HFFc6 (cell line): ENCODE data around the gene FSD1. TPM values are rescaled to one million over a fixed set of nuclear protein-coding genes. Genes with fewer than 3 reads are reported as not detected.

Experiments used
- DNase-seq: peaks from one replicate; pipeline ENCODE4 v3.0.0-alpha.2; 2018
- H3K27ac Mint-ChIP-seq: 2 replicates; pipeline ENCODE4 v1.8.0; 2020; ENCODE audit warnings: mild to moderate bottlenecking, mixed read lengths
- H3K27me3 Mint-ChIP-seq: 2 replicates; pipeline ENCODE4 v1.8.0; 2021; ENCODE audit warnings: mild to moderate bottlenecking, moderate library complexity, mixed read lengths; ENCODE audit not compliant: insufficient read depth
- H3K36me3 Mint-ChIP-seq: 2 replicates; pipeline ENCODE4 v1.8.0; 2021; ENCODE audit warnings: low read depth, mixed read lengths
- H3K4me1 Mint-ChIP-seq: 2 replicates; pipeline ENCODE4 v1.8.0; 2020; ENCODE audit warnings: low read depth, mixed read lengths
- H3K4me3 Mint-ChIP-seq: 2 replicates; pipeline ENCODE4 v1.8.0; 2020; ENCODE audit warnings: mild to moderate bottlenecking, moderate library complexity, mixed read lengths
- H3K9me3 Mint-ChIP-seq: 2 replicates; pipeline ENCODE4 v1.8.0; 2020; ENCODE audit warnings: mild to moderate bottlenecking, mixed read lengths
- CTCF ChIP-seq: fragments of 200-600 bp; sonication (generic); IDR thresholded peaks from 2 replicates; pipeline ENCODE4 v1.5.0; 2021; ENCODE audit warnings: antibody characterized with exemption, mild to moderate bottlenecking
- total RNA-seq, 6 experiments: library from RNA; stranded (reverse); fragmentation: NEBNext Ultra II Directional; extraction: Animal tissue kit (Norgen Biotek cat#: 25700); gene quantifications; 2 replicates in 1 of 6; 3 replicates in 5 of 6; pipeline ENCODE4 v1.2.3, GENCODE V29; 2021

The FSD1 gene
- total RNA-seq, 6 experiments from 2014 or later, result 9.2 to 15.2 (median 12.2) TPM

- no peak for DNase-seq
- H3K9me3 Mint-ChIP-seq, result peaks cover 4% of the 10 kb centered on the region; the same call in 1 of the 2 replicates
- peak overlapping the region; percentile 85 for H3K4me3 Mint-ChIP-seq
Observed at GRCh38 chr19:4337906-4338440, 33.6 kb downstream of the FSD1 start.

DNA sequence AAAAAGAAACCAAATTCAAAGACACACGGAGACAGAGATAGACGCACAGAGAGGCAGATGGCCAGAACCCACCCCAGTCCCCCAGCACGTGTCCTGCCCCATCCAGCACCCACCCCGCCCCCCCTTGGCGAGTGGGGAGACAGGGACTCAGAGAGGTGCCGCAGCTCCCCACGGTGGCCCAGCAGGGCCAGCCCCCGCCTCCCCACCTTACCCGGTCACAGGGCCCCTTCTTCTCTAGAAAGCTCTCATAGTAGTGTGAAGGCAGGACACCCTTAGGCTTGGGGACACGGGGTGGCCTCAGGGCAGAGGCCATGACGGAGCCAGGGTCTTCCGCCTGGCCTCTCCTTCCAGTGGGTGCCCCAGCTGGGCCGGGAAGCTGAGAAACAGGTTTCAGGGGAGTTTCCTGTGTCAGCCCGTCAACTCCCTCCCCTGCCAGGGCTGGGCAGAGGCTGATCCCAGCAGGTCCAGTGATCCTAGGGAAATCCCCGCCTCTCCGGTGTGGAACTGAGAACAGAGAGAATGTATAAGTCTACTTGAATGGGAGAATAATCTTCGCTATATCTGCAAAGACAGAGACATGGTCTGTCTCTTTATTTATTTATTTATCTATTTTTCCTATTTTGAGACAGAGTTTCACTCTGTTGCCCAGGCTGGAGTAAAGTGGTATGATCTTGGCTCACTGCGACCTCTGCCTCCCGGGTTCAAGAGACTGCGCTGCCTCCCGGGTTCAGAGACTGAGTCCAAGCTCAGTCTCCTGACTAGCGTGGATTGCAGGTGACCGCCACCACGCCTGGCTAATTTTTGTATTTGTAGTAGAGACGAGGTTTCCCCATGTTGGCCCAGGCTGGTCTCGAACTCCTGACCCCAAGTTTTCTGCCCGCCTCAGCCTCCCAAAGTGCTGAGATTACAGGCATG lies 34.3 kb downstream of the FSD1 start, which contains the start of gene STAP2:
Gene STAP2, minus strand, starts transcription at position 387 of the 915 bp plus-strand sequence. Its CDS starts 74 bp downstream, at position 313.
- TF ChIP-seq CTCF, result no peak
- peaks cover 4% of the 10 kb centered on the region for H3K27me3 Mint-ChIP-seq
- H3K9me3 Mint-ChIP-seq, result peaks cover 4% of the 10 kb centered on the region; the same call in 1 of the 2 replicates
- H3K27ac Mint-ChIP-seq, result peak within 1 kb of the TSS; percentile 67
- no peak for DNase-seq
- H3K36me3 Mint-ChIP-seq, result no peaks in the 10 kb centered on the region
- peaks cover 18% of the 10 kb centered on the region for H3K4me1 Mint-ChIP-seq
- peak within 1 kb of the TSS; percentile 85 for H3K4me3 Mint-ChIP-seq

More at GRCh38 chr19:4337906-4338440, 33.6 kb downstream of the FSD1 start:
- Mint-ChIP-seq H3K27me3 (peaks cover 4% of the 10 kb centered on the region), H3K4me1 (peaks cover 18% of the 10 kb centered on the region), H3K27ac (peak overlapping the region; percentile 67), H3K36me3 (no peaks in the 10 kb centered on the region)
- no peak for TF ChIP-seq CTCF

- Mint-ChIP-seq H3K36me3 (no peaks in the 10 kb centered on the region), H3K4me1 (peaks cover 18% of the 10 kb centered on the region), H3K27ac (peak overlapping the region; percentile 59), H3K4me3 (peak overlapping the region; percentile 93), H3K27me3 (peaks cover 2% of the 10 kb centered on the region), H3K9me3 (no peaks in the 10 kb centered on the region)
- TF ChIP-seq CTCF, result no peak
- DNase-seq, result no peak
Observed at GRCh38 chr19:4342314-4342614, 37.9 kb downstream of the FSD1 start.

GRCh38 chr19:4342615-4343369 lies 38.4 kb downstream of the FSD1 start:
- Mint-ChIP-seq H3K27me3 (peaks cover 2% of the 10 kb centered on the region), H3K4me3 (peak overlapping the region; percentile 93), H3K27ac (peak overlapping the region; percentile 82), H3K9me3 (no peaks in the 10 kb centered on the region), H3K4me1 (peaks cover 16% of the 10 kb centered on the region), H3K36me3 (no peaks in the 10 kb centered on the region)
- TF ChIP-seq CTCF, result peak; percentile 54
- peak; percentile 100 for DNase-seq
